ENCODE measurements around the gene RBM20.

The RBM20 gene

DNA sequence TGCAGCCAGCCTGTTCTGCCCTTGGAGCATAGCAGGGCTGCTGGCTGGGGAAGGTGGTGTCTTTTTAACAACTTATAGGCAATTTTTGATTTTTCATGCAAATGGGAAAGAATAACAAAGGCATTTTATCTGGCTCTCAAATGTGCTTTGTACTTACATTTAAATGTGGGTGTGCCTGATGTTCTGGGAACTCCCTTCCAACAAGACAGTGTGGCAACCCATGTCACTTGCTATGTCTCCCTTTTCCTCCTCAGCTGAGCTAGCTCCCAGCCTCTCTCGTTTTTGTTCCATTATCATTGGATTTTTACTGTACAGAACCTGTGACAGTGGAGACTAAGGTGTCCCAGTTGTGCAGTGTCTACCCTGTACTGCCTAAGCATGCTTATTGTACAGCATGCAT is 134.1 kb downstream of the RBM20 start:
- H3K27me3 ChIP-seq (ENCODE audit: insufficient read depth, insufficient read length): no peaks in the 10 kb centered on the region
- no peaks in the 10 kb centered on the region for H3K9me3 ChIP-seq (ENCODE audit: insufficient read depth, low read length)
- no peak for TF ChIP-seq YY1 (IDR thresholded peaks at IDR 0.05; ENCODE audit: insufficient read depth, insufficient read length)
- no peak for TF ChIP-seq ZNF274 (IDR thresholded peaks at IDR 0.05; ENCODE audit: low read depth, low read length)
- no peak for TF ChIP-seq SUZ12 (IDR thresholded peaks at IDR 0.05; ENCODE audit: extremely low read depth, insufficient read depth, insufficient read length)
- no peaks in the 10 kb centered on the region for H3K36me3 ChIP-seq (ENCODE audit: insufficient read depth, insufficient read length, low read length)
- H3K4me1 ChIP-seq (ENCODE audit: insufficient read depth, insufficient read length): no peaks in the 10 kb centered on the region
- H3K9ac ChIP-seq (ENCODE audit: insufficient read length, low read depth): no peak overlapping the region
- no peak overlapping the region for H3K4me3 ChIP-seq (ENCODE audit: insufficient read length, low read depth)
- DNase-seq (ENCODE audit: low read depth, low spot score): no peak

DNA sequence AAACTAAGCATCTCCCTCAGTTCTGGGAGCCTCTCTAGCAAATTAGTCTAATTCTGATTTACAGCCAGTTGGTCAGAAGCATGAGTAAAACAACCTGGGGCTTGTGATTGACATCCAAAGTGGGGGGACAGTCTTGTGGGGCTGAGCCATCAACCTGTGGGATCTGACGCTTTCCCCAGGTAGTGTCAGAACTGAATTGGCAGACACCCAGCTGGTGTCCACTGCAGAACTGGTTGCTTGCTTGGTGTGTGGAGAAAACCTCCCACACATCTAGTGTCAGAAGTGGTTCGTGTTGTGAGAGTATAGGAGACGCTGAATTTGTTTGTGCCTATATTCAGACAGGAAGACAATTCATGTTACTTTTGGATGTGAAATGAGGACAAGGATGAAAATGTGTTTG is 135.4 kb downstream of the RBM20 start:
- no peaks in the 10 kb centered on the region for H3K9me3 ChIP-seq (ENCODE audit: insufficient read depth, low read length)
- no peak overlapping the region for H3K4me3 ChIP-seq (ENCODE audit: insufficient read length, low read depth)
- no peak for TF ChIP-seq YY1 (IDR thresholded peaks at IDR 0.05; ENCODE audit: insufficient read depth, insufficient read length)
- TF ChIP-seq ZNF274 (IDR thresholded peaks at IDR 0.05; ENCODE audit: low read depth, low read length): no peak
- TF ChIP-seq SUZ12 (IDR thresholded peaks at IDR 0.05; ENCODE audit: extremely low read depth, insufficient read depth, insufficient read length): no peak
- no peaks in the 10 kb centered on the region for H3K27me3 ChIP-seq (ENCODE audit: insufficient read depth, insufficient read length)
- H3K4me1 ChIP-seq (ENCODE audit: insufficient read depth, insufficient read length): no peaks in the 10 kb centered on the region
- no peak overlapping the region for H3K9ac ChIP-seq (ENCODE audit: insufficient read length, low read depth)
- no peaks in the 10 kb centered on the region for H3K36me3 ChIP-seq (ENCODE audit: insufficient read depth, insufficient read length, low read length)
- no peak for DNase-seq (ENCODE audit: low read depth, low spot score)

- TF ChIP-seq YY1 (IDR thresholded peaks at IDR 0.05; ENCODE audit: insufficient read depth, insufficient read length) (no peak), ZNF274 (IDR thresholded peaks at IDR 0.05; ENCODE audit: low read depth, low read length) (no peak), SUZ12 (IDR thresholded peaks at IDR 0.05; ENCODE audit: extremely low read depth, insufficient read depth, insufficient read length) (no peak)
- Histone ChIP-seq H3K4me3 (ENCODE audit: insufficient read length, low read depth) (no peak overlapping the region), H3K36me3 (ENCODE audit: insufficient read depth, insufficient read length, low read length) (no peaks in the 10 kb centered on the region), H3K9ac (ENCODE audit: insufficient read length, low read depth) (no peak overlapping the region), H3K4me1 (ENCODE audit: insufficient read depth, insufficient read length) (no peaks in the 10 kb centered on the region), H3K9me3 (ENCODE audit: insufficient read depth, low read length) (no peaks in the 10 kb centered on the region), H3K27me3 (ENCODE audit: insufficient read depth, insufficient read length) (no peaks in the 10 kb centered on the region)
- DNase-seq (ENCODE audit: low read depth, low spot score): no peak
These were observed 136.6 kb downstream of the RBM20 start for GRCh38 chr10:110780704-110781103.

DNA sequence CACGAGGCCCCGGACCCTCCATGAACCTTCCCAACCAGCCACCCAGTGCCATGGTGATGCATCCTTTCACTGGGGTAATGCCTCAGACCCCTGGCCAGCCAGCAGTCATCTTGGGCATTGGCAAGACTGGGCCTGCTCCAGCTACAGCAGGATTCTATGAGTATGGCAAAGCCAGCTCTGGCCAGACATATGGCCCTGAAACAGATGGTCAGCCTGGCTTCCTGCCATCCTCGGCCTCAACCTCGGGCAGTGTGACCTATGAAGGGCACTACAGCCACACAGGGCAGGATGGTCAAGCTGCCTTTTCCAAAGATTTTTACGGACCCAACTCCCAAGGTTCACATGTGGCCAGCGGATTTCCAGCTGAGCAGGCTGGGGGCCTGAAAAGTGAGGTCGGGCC is 137.0 kb downstream of the RBM20 start:
- Histone ChIP-seq H3K4me1 (ENCODE audit: insufficient read depth, insufficient read length) (peaks cover 1% of the 10 kb centered on the region), H3K9me3 (ENCODE audit: insufficient read depth, low read length) (no peaks in the 10 kb centered on the region), H3K4me3 (ENCODE audit: insufficient read length, low read depth) (no peak overlapping the region), H3K27me3 (ENCODE audit: insufficient read depth, insufficient read length) (no peaks in the 10 kb centered on the region), H3K36me3 (ENCODE audit: insufficient read depth, insufficient read length, low read length) (no peaks in the 10 kb centered on the region), H3K9ac (ENCODE audit: insufficient read length, low read depth) (no peak overlapping the region)
- TF ChIP-seq SUZ12 (IDR thresholded peaks at IDR 0.05; ENCODE audit: extremely low read depth, insufficient read depth, insufficient read length) (no peak), YY1 (IDR thresholded peaks at IDR 0.05; ENCODE audit: insufficient read depth, insufficient read length) (no peak), ZNF274 (IDR thresholded peaks at IDR 0.05; ENCODE audit: low read depth, low read length) (no peak)
- no peak for DNase-seq (ENCODE audit: low read depth, low spot score)

- H3K9me3 ChIP-seq (ENCODE audit: insufficient read depth, low read length): no peaks in the 10 kb centered on the region
- H3K9ac ChIP-seq (ENCODE audit: insufficient read length, low read depth): no peak overlapping the region
- no peaks in the 10 kb centered on the region for H3K36me3 ChIP-seq (ENCODE audit: insufficient read depth, insufficient read length, low read length)
- no peak for DNase-seq (ENCODE audit: low read depth, low spot score)
- no peak for TF ChIP-seq YY1 (IDR thresholded peaks at IDR 0.05; ENCODE audit: insufficient read depth, insufficient read length)
- TF ChIP-seq ZNF274 (IDR thresholded peaks at IDR 0.05; ENCODE audit: low read depth, low read length): no peak
- no peak for TF ChIP-seq SUZ12 (IDR thresholded peaks at IDR 0.05; ENCODE audit: extremely low read depth, insufficient read depth, insufficient read length)
- H3K4me1 ChIP-seq (ENCODE audit: insufficient read depth, insufficient read length): peaks cover 3% of the 10 kb centered on the region
- H3K4me3 ChIP-seq (ENCODE audit: insufficient read length, low read depth): no peak overlapping the region
- H3K27me3 ChIP-seq (ENCODE audit: insufficient read depth, insufficient read length): no peaks in the 10 kb centered on the region
These were observed 138.5 kb downstream of the RBM20 start for GRCh38 chr10:110782616-110783015.

DNA sequence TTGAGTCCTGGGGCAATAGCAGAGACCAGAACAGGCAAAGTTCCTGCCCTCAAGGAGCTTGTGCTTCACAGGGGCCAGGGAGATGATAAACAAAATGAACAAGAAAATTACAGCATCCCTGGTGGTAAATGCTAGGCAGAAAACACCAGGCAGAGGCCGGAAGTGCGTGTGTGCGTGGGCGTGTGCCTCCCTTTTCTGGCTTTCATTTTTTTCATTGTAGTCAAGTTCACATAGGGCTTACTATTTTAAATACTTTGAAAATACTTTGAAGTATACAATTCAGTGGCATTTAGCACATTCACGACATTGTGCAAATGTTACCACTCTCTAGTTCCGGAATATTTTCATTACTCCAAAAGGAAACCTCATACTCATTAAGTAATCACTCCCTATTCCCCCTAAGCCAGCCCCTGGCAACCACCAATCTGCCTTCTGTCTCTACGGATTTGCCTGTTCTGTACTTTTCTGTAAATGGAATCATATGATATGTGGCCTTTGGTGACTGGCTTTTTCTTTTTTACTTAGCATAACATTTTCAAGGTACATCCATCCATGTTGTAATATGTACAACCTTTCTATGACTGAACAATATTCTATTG is 139.5 kb downstream of the RBM20 start:
- no peak for TF ChIP-seq SUZ12 (IDR thresholded peaks at IDR 0.05; ENCODE audit: extremely low read depth, insufficient read depth, insufficient read length)
- TF ChIP-seq YY1 (IDR thresholded peaks at IDR 0.05; ENCODE audit: insufficient read depth, insufficient read length): no peak
- no peak for TF ChIP-seq ZNF274 (IDR thresholded peaks at IDR 0.05; ENCODE audit: low read depth, low read length)
- Histone ChIP-seq H3K4me1 (ENCODE audit: insufficient read depth, insufficient read length) (peaks cover 3% of the 10 kb centered on the region), H3K36me3 (ENCODE audit: insufficient read depth, insufficient read length, low read length) (no peaks in the 10 kb centered on the region), H3K4me3 (ENCODE audit: insufficient read length, low read depth) (no peak overlapping the region), H3K9me3 (ENCODE audit: insufficient read depth, low read length) (no peaks in the 10 kb centered on the region), H3K9ac (ENCODE audit: insufficient read length, low read depth) (no peak overlapping the region), H3K27me3 (ENCODE audit: insufficient read depth, insufficient read length) (no peaks in the 10 kb centered on the region)
- DNase-seq (ENCODE audit: low read depth, low spot score): no peak

- H3K4me3 ChIP-seq (ENCODE audit: insufficient read length, low read depth): no peak overlapping the region
- no peaks in the 10 kb centered on the region for H3K9me3 ChIP-seq (ENCODE audit: insufficient read depth, low read length)
- no peaks in the 10 kb centered on the region for H3K27me3 ChIP-seq (ENCODE audit: insufficient read depth, insufficient read length)
- DNase-seq (ENCODE audit: low read depth, low spot score): no peak
- H3K9ac ChIP-seq (ENCODE audit: insufficient read length, low read depth): no peak overlapping the region
- peaks cover 3% of the 10 kb centered on the region for H3K4me1 ChIP-seq (ENCODE audit: insufficient read depth, insufficient read length)
- no peak for TF ChIP-seq YY1 (IDR thresholded peaks at IDR 0.05; ENCODE audit: insufficient read depth, insufficient read length)
- TF ChIP-seq SUZ12 (IDR thresholded peaks at IDR 0.05; ENCODE audit: extremely low read depth, insufficient read depth, insufficient read length): no peak
- H3K36me3 ChIP-seq (ENCODE audit: insufficient read depth, insufficient read length, low read length): no peaks in the 10 kb centered on the region
These were observed 140.1 kb downstream of the RBM20 start for GRCh38 chr10:110784198-110784597.

Data from NT2/D1 (cell line).